A549 (cell line): ENCODE measurements around the gene RPL27. TPM values are rescaled to one million over a fixed set of nuclear protein-coding genes. Genes with fewer than 3 reads are reported as not detected.

Experiments used
- ATAC-seq, 2 experiments: fragments of 200-7000 bp in 1 of 2; fragments of >200 bp in 1 of 2; cut with Nextera tagmentation in 1 of 2; cut with Tn5 transposase in 1 of 2; 3 replicates each; pipeline versions ENCODE4 v1.8.0 to v1.9.1; 2018 to 2020; ENCODE audit warnings: mild to moderate bottlenecking in 1 of 2, moderate library complexity in 1 of 2
- CTCF ChIA-PET: fragments of 300-600 bp; sonication (Branson Sonifier 250); formaldehyde crosslinking; extraction: SDS; loops from one replicate; lab custom pipeline; 2021; ENCODE audit warnings: antibody characterized with exemption, inconsistent platforms; lab: Yijun Ruan, JAX
- POLR2A ChIA-PET: fragments of 350-600 bp; formaldehyde crosslinking; extraction: SDS; loops from one replicate; lab custom pipeline; 2021; ENCODE audit warnings: antibody characterized with exemption, inconsistent platforms; lab: Yijun Ruan, JAX
- DNase-seq, 2 experiments: peaks; one replicate each; pipeline versions ENCODE4 v3.0.0 to v3.0.0-alpha.2; 2011 to 2016; ENCODE audit warnings: low read depth in 1 of 2, low spot score in 1 of 2
- FAIRE-seq: peaks from 2 replicates; lab custom pipeline; 2011; peaks lifted over from hg19 to GRCh38; lab: Jason Lieb, UNC
- H3K27ac ChIP-seq, 2 experiments: fragments of >200 bp; sonication (Bioruptor Twin); formaldehyde crosslinking; 3 replicates each; pipeline ENCODE4 v1.5.1; 2016 to 2017
- H3K4me1 ChIP-seq: fragments of >200 bp; sonication (Bioruptor Twin); formaldehyde crosslinking; 3 replicates; pipeline ENCODE4 v1.6.1; 2016
- H3K4me2 ChIP-seq: fragments of >200 bp; sonication (Bioruptor Twin); formaldehyde crosslinking; 3 replicates; pipeline ENCODE4 v1.6.1; 2016
- H3K4me3 ChIP-seq: fragments of >200 bp; sonication (Bioruptor Twin); formaldehyde crosslinking; 3 replicates; pipeline ENCODE4 v1.5.1; 2016
- H3K9me3 ChIP-seq: fragments of >200 bp; sonication (Bioruptor Twin); formaldehyde crosslinking; 3 replicates; pipeline ENCODE4 v1.6.1; 2016
- CHD4 ChIP-seq: fragments of 200-600 bp; sonication (generic); IDR thresholded peaks from 2 replicates; pipeline ENCODE4 v1.6.1; 2016; ENCODE audit warnings: antibody characterized with exemption, mild to moderate bottlenecking, borderline replicate concordance
- FOSB ChIP-seq: fragments of 250-450 bp; sonication (Bioruptor Pico); IDR thresholded peaks from 2 replicates; pipeline ENCODE4 v1.5.0; 2020; ENCODE audit warnings: mild to moderate bottlenecking, moderate library complexity
- FOSL2 ChIP-seq, 2 experiments: fragments of 450-650 bp in 1 of 2; fragments of >200 bp in 1 of 2; sonication (Bioruptor Twin) in 1 of 2; formaldehyde crosslinking; IDR thresholded peaks; 2 replicates each; pipeline versions ENCODE4 v1.5.0 to v1.6.1; 2016 to 2020; ENCODE audit warnings: mild to moderate bottlenecking in 1 of 2, moderate library complexity in 1 of 2
- HDAC2 ChIP-seq: fragments of 200-600 bp; sonication (generic); IDR thresholded peaks from 2 replicates; pipeline ENCODE4 v1.6.1; 2016
- JUN ChIP-seq, 2 experiments: fragments of >200 bp; sonication (Bioruptor Twin); formaldehyde crosslinking; IDR thresholded peaks; 2 replicates in 1 of 2; 3 replicates in 1 of 2; pipeline ENCODE4 v1.6.1; 2016 to 2017
- KDM1A ChIP-seq: fragments of 200-600 bp; sonication (generic); IDR thresholded peaks from 2 replicates; pipeline ENCODE4 v1.6.1; 2016; ENCODE audit warnings: low read depth, mild to moderate bottlenecking
- MAFK ChIP-seq: fragments of 450-650 bp; IDR thresholded peaks from 2 replicates; pipeline ENCODE4 v1.6.1; 2014; ENCODE audit not compliant: partially characterized antibody
- NFE2L2 ChIP-seq: fragments of 150-350 bp; conservative IDR thresholded peaks from 2 replicates; pipeline ENCODE4 v1.6.1; 2014; ENCODE audit warnings: low read length
- RARB ChIP-seq: fragments of 250-450 bp; sonication (Bioruptor Pico); IDR thresholded peaks from 2 replicates; pipeline ENCODE4 v1.8.0; 2021; ENCODE audit warnings: mild to moderate bottlenecking, moderate library complexity
- TFCP2L1 ChIP-seq: fragments of 250-450 bp; sonication (Bioruptor Pico); IDR thresholded peaks from 2 replicates; pipeline ENCODE4 v1.5.0; 2021; ENCODE audit warnings: mild to moderate bottlenecking
- ZC3H11A ChIP-seq: fragments of 450-650 bp; IDR thresholded peaks from 2 replicates; pipeline ENCODE4 v1.6.1; 2014; ENCODE audit warnings: antibody characterized with exemption, mild to moderate bottlenecking
- ZNF302 ChIP-seq: fragments of 250-450 bp; sonication (Bioruptor Pico); IDR thresholded peaks from 2 replicates; pipeline ENCODE4 v1.9.0; 2021; ENCODE audit warnings: inconsistent platforms, mild to moderate bottlenecking, moderate library complexity
- ZSCAN20 ChIP-seq: fragments of 250-450 bp; sonication (Bioruptor Pico); IDR thresholded peaks from 2 replicates; pipeline ENCODE4 v1.8.0; 2022; ENCODE audit warnings: mild to moderate bottlenecking, moderate library complexity
- WGBS: methylation state at CpG from one replicate; pipeline ENCODE4 v1.1.6; 2017; ENCODE audit errors: missing lambda C conversion rate; 5-methylcytosine and 5-hydroxymethylcytosine counted together
- polyA plus RNA-seq, 4 experiments: library from polyadenylated mRNA; depleted of rRNA in 3 of 4; stranded (reverse); fragments of >200 nt; fragmentation: RNase III in 1 of 4; extraction: RNeasy Plus Mini Kit Qiagen cat#74134 plus additional on column Dnase treatment in 1 of 4; gene quantifications; 2 replicates in 3 of 4; 3 replicates in 1 of 4; pipeline ENCODE4 v1.2.3, GENCODE V29; 2011 to 2017
- TF ChIP-seq, protein P1 (sequence below): fragments of >200 bp; sonication (Bioruptor Twin); formaldehyde crosslinking; IDR thresholded peaks from 3 replicates; pipeline ENCODE4 v1.6.1; 2016
- TF ChIP-seq, protein P2 (sequence below): fragments of >200 bp; sonication (Bioruptor Twin); formaldehyde crosslinking; IDR thresholded peaks from 3 replicates; pipeline ENCODE4 v1.5.1; 2016
- TF ChIP-seq, protein P3 (sequence below): fragments of 450-650 bp; IDR thresholded peaks from 2 replicates; pipeline ENCODE4 v1.6.1; 2014; ENCODE audit warnings: antibody characterized with exemption
- TF ChIP-seq, protein P4 (sequence below): fragments of 250-450 bp; sonication (Bioruptor Pico); IDR thresholded peaks from 2 replicates; pipeline ENCODE4 v1.5.0; 2020; ENCODE audit warnings: low read depth, mild to moderate bottlenecking, moderate library complexity
- TF ChIP-seq, protein P5 (sequence below): fragments of >200 bp; sonication (Bioruptor Twin); formaldehyde crosslinking; IDR thresholded peaks from 2 replicates; pipeline ENCODE4 v1.6.1; 2016

RPL27 gene
- polyA plus RNA-seq, 2 of the 4 experiments (the other 2 are of a cell fraction) = 2,894 to 5,746 TPM

DNA sequence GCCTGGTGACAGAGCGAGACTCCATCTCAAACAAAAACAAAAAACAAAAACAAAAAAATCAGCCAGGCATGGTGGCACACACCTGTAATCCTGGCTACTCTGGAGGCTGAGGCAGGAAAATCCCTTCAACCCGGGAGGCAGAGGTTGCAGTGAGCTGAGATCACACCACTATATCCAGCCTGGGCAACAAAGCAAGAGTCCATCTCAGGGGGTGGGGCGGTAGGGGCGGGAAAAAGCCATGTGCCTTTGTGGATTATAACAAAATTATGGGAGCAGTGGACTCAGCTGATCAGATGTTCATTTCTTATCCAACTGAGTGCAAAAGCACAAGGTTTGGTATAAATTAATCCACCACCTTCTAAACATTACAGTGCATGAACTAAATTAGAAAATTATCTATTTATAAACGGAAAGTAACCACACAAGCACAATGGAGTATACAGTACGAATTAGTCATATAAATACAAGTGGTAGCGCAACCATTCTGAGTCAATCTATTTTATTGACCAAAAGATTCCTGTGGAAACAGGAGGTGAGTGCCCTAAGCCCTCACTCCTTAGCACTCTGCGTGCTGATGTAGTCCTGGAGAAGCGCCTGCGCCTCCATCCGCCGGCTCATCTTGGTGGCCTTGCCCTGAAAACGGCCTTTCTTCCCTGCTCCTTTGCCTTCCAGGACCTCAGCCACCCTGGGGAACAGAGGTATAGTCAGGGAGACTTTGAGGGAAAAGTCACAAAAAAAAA, 48.0 kb upstream of the RPL27 start:
- Histone ChIP-seq H3K4me3 (no peak overlapping the region), H3K4me2 (no peak overlapping the region), H3K9me3 (no peaks in the 10 kb centered on the region), H3K27ac (no peak overlapping the region), H3K4me1 (no peaks in the 10 kb centered on the region)
- FAIRE-seq = no peak
- no peak for ATAC-seq
- no peak for DNase-seq
- ChIA-PET CTCF (interaction anchor here (0.8 to 6.0 kb wide), 6 partner anchors 13 to 130 kb away, joined by 3 to 41 read pairs (median 5); partner anchors contain the start of gene BECN1), POLR2A (no interaction called here)
- TF ChIP-seq ZNF302 (CRISPR knock-in tag) = no peak
- no peak for TF ChIP-seq CHD4
- TF ChIP-seq, protein P1, sequence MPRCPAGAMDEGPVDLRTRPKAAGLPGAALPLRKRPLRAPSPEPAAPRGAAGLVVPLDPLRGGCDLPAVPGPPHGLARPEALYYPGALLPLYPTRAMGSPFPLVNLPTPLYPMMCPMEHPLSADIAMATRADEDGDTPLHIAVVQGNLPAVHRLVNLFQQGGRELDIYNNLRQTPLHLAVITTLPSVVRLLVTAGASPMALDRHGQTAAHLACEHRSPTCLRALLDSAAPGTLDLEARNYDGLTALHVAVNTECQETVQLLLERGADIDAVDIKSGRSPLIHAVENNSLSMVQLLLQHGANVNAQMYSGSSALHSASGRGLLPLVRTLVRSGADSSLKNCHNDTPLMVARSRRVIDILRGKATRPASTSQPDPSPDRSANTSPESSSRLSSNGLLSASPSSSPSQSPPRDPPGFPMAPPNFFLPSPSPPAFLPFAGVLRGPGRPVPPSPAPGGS = no peak
- no peak for TF ChIP-seq TFCP2L1 (CRISPR knock-in tag)
- TF ChIP-seq JUN (IDR thresholded peaks at IDR 0.05) = no peak
- 92% methylated on average over 13 of the region's 13 CpGs for WGBS

DNA sequence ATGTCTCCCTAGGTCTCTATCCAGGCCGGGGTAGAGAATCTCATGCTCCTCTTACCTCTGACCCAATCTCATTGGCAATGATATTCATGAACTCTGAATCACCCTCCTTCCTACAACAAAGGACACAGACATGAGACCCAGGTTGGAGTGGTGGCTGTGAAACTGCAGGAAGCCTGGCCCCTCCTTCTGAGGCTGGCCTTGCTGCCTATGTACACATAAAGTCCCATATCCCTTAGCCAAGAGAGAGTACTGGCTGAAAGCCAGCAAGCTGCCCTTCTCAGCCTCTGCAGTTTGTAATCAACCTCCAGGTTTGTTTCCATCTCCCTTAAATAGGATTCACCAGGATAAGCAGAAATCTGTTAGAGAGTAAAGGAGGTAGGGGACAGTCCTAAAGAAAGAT, 44.5 kb upstream of the RPL27 start:
- DNase-seq (no peak), FAIRE-seq (no peak), ATAC-seq (no peak; a peak in 1 of 6 replicates)
- Histone ChIP-seq H3K9me3 (no peaks in the 10 kb centered on the region), H3K27ac (no peak overlapping the region), H3K4me2 (no peak overlapping the region), H3K4me3 (no peak overlapping the region), H3K4me1 (no peaks in the 10 kb centered on the region)
- 100% methylated on average over 1 of the region's 1 CpG for WGBS
- POLR2A ChIA-PET = interaction anchor here (0.9 kb wide), 1 partner anchor 11 kb away, joined by 7 read pairs; no protein-coding TSS in a partner anchor
- TF ChIP-seq FOSL2 (IDR thresholded peaks at IDR 0.05) (no peak), FOSL2 (CRISPR knock-in tag; IDR thresholded peaks at IDR 0.05) (no peak), FOSB (no peak), KDM1A (no peak), HDAC2 (no peak), MAFK (no peak), NFE2L2 (no peak), ZC3H11A (no peak), JUN (IDR thresholded peaks at IDR 0.05) (no peak), ZSCAN20 (no peak), RARB (CRISPR knock-in tag) (no peak)
- TF ChIP-seq, protein P2, sequence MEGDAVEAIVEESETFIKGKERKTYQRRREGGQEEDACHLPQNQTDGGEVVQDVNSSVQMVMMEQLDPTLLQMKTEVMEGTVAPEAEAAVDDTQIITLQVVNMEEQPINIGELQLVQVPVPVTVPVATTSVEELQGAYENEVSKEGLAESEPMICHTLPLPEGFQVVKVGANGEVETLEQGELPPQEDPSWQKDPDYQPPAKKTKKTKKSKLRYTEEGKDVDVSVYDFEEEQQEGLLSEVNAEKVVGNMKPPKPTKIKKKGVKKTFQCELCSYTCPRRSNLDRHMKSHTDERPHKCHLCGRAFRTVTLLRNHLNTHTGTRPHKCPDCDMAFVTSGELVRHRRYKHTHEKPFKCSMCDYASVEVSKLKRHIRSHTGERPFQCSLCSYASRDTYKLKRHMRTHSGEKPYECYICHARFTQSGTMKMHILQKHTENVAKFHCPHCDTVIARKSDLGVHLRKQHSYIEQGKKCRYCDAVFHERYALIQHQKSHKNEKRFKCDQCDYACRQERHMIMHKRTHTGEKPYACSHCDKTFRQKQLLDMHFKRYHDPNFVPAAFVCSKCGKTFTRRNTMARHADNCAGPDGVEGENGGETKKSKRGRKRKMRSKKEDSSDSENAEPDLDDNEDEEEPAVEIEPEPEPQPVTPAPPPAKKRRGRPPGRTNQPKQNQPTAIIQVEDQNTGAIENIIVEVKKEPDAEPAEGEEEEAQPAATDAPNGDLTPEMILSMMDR = no peak
- TF ChIP-seq, protein P3, sequence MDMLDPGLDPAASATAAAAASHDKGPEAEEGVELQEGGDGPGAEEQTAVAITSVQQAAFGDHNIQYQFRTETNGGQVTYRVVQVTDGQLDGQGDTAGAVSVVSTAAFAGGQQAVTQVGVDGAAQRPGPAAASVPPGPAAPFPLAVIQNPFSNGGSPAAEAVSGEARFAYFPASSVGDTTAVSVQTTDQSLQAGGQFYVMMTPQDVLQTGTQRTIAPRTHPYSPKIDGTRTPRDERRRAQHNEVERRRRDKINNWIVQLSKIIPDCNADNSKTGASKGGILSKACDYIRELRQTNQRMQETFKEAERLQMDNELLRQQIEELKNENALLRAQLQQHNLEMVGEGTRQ = no peak
- TF ChIP-seq, protein P4, sequence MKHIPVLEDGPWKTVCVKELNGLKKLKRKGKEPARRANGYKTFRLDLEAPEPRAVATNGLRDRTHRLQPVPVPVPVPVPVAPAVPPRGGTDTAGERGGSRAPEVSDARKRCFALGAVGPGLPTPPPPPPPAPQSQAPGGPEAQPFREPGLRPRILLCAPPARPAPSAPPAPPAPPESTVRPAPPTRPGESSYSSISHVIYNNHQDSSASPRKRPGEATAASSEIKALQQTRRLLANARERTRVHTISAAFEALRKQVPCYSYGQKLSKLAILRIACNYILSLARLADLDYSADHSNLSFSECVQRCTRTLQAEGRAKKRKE (CRISPR knock-in tag) = no peak
- TF ChIP-seq, protein P5, sequence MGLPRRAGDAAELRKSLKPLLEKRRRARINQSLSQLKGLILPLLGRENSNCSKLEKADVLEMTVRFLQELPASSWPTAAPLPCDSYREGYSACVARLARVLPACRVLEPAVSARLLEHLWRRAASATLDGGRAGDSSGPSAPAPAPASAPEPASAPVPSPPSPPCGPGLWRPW = no peak
- TF ChIP-seq, protein P1 = no peak
- CTCF ChIA-PET = interaction anchor here (1.0 to 3.2 kb wide), 5 partner anchors 15 to 190 kb away, joined by 3 to 16 read pairs (median 6); partner anchors contain the start of gene AOC2
